Measurements from ENCODE around the gene ROGDI. TPM values are rescaled to one million over a fixed set of nuclear protein-coding genes. Genes with fewer than 3 reads are reported as not detected.

Gene ROGDI
- polyA plus RNA-seq, 1 donor (not counting 4 experiments of a cell fraction or from before 2014, with no cell fraction given), result 20.5 TPM

GRCh38 chr16:4790871-4791270 lies 11.6 kb downstream of the ROGDI start:
- DNase-seq (ENCODE audit: low read depth, low spot score) (no peak), FAIRE-seq (no peak)
- dilution Hi-C loops (cut with MboI; ENCODE audit: extremely low pct_ligation_motif_present, low sequenced_read_pairs), result no loop called here
- H3K79me2 ChIP-seq (ENCODE audit: control insufficient read depth, insufficient read depth, low read length), result no peaks in the 10 kb centered on the region
- no peaks in the 10 kb centered on the region for H4K20me1 ChIP-seq (ENCODE audit: control insufficient read depth, extremely low read depth, insufficient read depth, low read length)
- no peaks in the 10 kb centered on the region for H3K27me3 ChIP-seq (ENCODE audit: control insufficient read depth, extremely low read depth, insufficient read depth, low read length)
- H3K9ac ChIP-seq (ENCODE audit: control insufficient read depth, extremely low read depth, insufficient read depth, low read length), result no peak overlapping the region
- no peaks in the 10 kb centered on the region for H3K36me3 ChIP-seq (ENCODE audit: control insufficient read depth in 2 of 2, extremely low read depth in 1 of 2, insufficient read depth in 2 of 2, low read length in 2 of 2)
- H3K4me3 ChIP-seq (ENCODE audit: control insufficient read depth in 2 of 3, extremely low read depth in 1 of 3, insufficient read depth in 2 of 3, low read depth in 1 of 3, low read length in 3 of 3), result no peak overlapping the region
- no peak for TF ChIP-seq CTCF (optimal IDR thresholded peaks at IDR 0.05 in 1 of 3, IDR thresholded peaks at IDR 0.05 in 1 of 3, conservative IDR thresholded peaks at IDR 0.05 in 1 of 3; ENCODE audit: extremely low read depth in 1 of 3, insufficient read depth in 2 of 3, low read length in 3 of 3)
- no peak for TF ChIP-seq EZH2 (IDR thresholded peaks at IDR 0.05; ENCODE audit: low read length)
- peaks cover 2% of the 10 kb centered on the region for H3K4me1 ChIP-seq (ENCODE audit: control insufficient read depth, extremely low read depth, insufficient read depth, low read length)
- no peak overlapping the region for H3K27ac ChIP-seq (ENCODE audit: control insufficient read depth, insufficient read depth, low read length)
- no peak overlapping the region for H3K4me2 ChIP-seq (ENCODE audit: control insufficient read depth, extremely low read depth, insufficient read depth, low read depth, low read length)
- H3K9me3 ChIP-seq (ENCODE audit: control insufficient read depth, low read depth, low read length), result no peaks in the 10 kb centered on the region
- H3K9me1 ChIP-seq (ENCODE audit: control insufficient read depth, extremely low read depth, insufficient read depth, low read length), result no peaks in the 10 kb centered on the region
- H2AFZ ChIP-seq (ENCODE audit: control insufficient read depth, low read length), result no peak overlapping the region

GRCh38 chr16:4790261-4790660 lies 12.2 kb downstream of the ROGDI start:
- TF ChIP-seq EZH2 (IDR thresholded peaks at IDR 0.05; ENCODE audit: low read length) (no peak), CTCF (optimal IDR thresholded peaks at IDR 0.05 in 1 of 3, IDR thresholded peaks at IDR 0.05 in 1 of 3, conservative IDR thresholded peaks at IDR 0.05 in 1 of 3; ENCODE audit: extremely low read depth in 1 of 3, insufficient read depth in 2 of 3, low read length in 3 of 3) (no peak)
- no peaks in the 10 kb centered on the region for H3K79me2 ChIP-seq (ENCODE audit: control insufficient read depth, insufficient read depth, low read length)

More at GRCh38 chr16:4790261-4790660, 12.2 kb downstream of the ROGDI start:
- dilution Hi-C loops (cut with MboI; ENCODE audit: extremely low pct_ligation_motif_present, low sequenced_read_pairs), result no loop called here
- no peak overlapping the region for H3K27ac ChIP-seq (ENCODE audit: control insufficient read depth, insufficient read depth, low read length)
- H3K9me1 ChIP-seq (ENCODE audit: control insufficient read depth, extremely low read depth, insufficient read depth, low read length), result no peaks in the 10 kb centered on the region
- H3K4me3 ChIP-seq (ENCODE audit: control insufficient read depth in 2 of 3, extremely low read depth in 1 of 3, insufficient read depth in 2 of 3, low read depth in 1 of 3, low read length in 3 of 3), result no peak overlapping the region
- no peaks in the 10 kb centered on the region for H3K27me3 ChIP-seq (ENCODE audit: control insufficient read depth, extremely low read depth, insufficient read depth, low read length)
- no peaks in the 10 kb centered on the region for H4K20me1 ChIP-seq (ENCODE audit: control insufficient read depth, extremely low read depth, insufficient read depth, low read length)
- no peak overlapping the region for H2AFZ ChIP-seq (ENCODE audit: control insufficient read depth, low read length)
- no peak for DNase-seq (ENCODE audit: low read depth, low spot score)
- no peak overlapping the region for H3K4me2 ChIP-seq (ENCODE audit: control insufficient read depth, extremely low read depth, insufficient read depth, low read depth, low read length)
- FAIRE-seq, result no peak
- peaks cover 2% of the 10 kb centered on the region for H3K4me1 ChIP-seq (ENCODE audit: control insufficient read depth, extremely low read depth, insufficient read depth, low read length)
- H3K9ac ChIP-seq (ENCODE audit: control insufficient read depth, extremely low read depth, insufficient read depth, low read length), result no peak overlapping the region
- H3K9me3 ChIP-seq (ENCODE audit: control insufficient read depth, low read depth, low read length), result no peaks in the 10 kb centered on the region
- H3K36me3 ChIP-seq (ENCODE audit: control insufficient read depth in 2 of 2, extremely low read depth in 1 of 2, insufficient read depth in 2 of 2, low read length in 2 of 2), result no peaks in the 10 kb centered on the region
